Measurements from ENCODE around the gene FOXK1. TPM values are rescaled to one million over a fixed set of nuclear protein-coding genes. Genes with fewer than 3 reads are reported as not detected.
A peak's percentile ranks its signal among the peaks of the same experiment; 100 is the strongest.

FOXK1 gene
- total and polyA plus RNA-seq, 2 experiments from 2014 or later: 2.3 to 12.7 TPM

DNA sequence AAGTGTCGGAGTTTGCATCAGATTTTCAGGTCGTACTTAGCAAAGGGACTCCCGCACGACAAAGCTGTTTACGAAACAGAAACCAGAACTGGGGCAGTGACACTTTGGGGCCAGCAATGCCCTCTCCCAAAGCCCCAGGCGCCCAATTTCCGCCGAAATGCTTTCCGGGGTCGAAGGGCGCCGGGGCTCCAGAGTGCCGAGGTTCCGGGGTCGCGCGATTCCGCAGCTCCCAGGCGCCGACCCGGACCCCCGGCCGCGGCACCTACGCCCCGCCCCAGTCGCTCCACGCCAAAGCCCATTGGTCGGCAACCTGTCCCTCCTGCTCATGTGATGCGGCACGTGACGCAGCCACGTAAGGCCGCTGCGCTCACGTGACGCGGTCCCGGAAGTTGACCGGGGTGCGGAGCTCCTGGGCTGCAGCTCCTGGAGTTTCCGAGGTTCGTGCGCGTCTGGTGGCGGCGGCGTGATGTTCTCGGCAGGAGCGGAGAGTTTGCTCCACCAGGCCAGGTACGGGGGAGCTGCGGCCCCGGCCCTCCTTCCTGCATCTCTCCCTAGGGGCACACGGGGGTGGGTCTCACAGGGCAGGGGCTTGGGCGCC lies 93.3 kb downstream of the FOXK1 start, which contains the start of gene AP5Z1 (continued):
- TF ChIP-seq REST (IDR thresholded peaks at IDR 0.05; ENCODE audit: unreplicated experiment): no peak
- TF ChIP-seq JUNB (IDR thresholded peaks at IDR 0.05; ENCODE audit: unreplicated experiment): no peak
- TF ChIP-seq, protein P1, sequence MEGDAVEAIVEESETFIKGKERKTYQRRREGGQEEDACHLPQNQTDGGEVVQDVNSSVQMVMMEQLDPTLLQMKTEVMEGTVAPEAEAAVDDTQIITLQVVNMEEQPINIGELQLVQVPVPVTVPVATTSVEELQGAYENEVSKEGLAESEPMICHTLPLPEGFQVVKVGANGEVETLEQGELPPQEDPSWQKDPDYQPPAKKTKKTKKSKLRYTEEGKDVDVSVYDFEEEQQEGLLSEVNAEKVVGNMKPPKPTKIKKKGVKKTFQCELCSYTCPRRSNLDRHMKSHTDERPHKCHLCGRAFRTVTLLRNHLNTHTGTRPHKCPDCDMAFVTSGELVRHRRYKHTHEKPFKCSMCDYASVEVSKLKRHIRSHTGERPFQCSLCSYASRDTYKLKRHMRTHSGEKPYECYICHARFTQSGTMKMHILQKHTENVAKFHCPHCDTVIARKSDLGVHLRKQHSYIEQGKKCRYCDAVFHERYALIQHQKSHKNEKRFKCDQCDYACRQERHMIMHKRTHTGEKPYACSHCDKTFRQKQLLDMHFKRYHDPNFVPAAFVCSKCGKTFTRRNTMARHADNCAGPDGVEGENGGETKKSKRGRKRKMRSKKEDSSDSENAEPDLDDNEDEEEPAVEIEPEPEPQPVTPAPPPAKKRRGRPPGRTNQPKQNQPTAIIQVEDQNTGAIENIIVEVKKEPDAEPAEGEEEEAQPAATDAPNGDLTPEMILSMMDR (conservative IDR thresholded peaks at IDR 0.05; ENCODE audit: low read depth in 2 of 2): no peak

DNA sequence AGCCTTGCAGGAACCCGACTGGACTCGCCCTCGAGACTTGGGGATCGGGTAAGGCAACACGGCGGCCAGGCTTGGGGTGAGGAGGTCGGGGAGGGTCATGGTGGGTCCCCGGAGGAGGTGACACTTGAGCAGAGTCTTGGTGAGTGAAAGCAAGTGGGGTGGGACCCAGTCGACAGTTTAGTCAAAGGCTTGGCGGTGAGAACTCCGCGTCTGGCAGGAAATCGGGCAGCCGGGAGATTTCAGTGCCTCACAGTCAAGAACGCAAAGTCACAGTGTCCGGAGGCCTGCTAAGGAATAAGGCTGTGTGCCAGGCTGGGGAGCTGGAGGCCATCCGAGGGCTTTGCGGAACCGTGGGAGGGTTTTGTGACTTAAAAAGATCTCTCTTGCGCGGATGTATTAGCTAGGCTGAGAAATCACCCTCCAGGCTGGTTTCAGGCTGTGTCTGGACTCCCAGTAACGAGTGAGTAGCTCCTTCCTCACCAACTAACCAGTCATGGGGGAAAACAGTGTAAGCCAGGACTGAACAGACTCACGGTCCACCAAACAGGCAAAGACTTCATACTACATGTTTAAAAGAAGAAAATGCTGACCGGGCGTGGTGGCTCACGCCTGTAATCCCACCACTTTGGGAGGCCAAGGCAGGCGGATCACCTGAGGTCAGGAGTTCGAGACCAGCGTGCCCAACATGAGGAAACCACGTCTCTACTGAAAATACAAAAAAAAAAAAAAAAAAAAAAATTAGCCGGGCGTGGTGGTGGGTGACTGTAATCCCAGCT lies 93.9 kb downstream of the FOXK1 start:
- Mint-ChIP-seq H3K36me3 (ENCODE audit: low read depth) (peaks cover 4% of the 10 kb centered on the region; the same call in 1 of the 3 replicates), H3K27ac (peak overlapping the region; percentile 97), H3K27me3 (ENCODE audit: insufficient read depth, low read depth, poor library complexity) (peaks cover 11% of the 10 kb centered on the region), H3K4me1 (peaks cover 9% of the 10 kb centered on the region; the same call in 2 of the 3 replicates), H3K9me3 (no peaks in the 10 kb centered on the region; the same call in 2 of the 3 replicates), H3K4me3 (peak overlapping the region; percentile 98)
- no peaks in the 10 kb centered on the region for H3K27me3 ChIP-seq (ENCODE audit: insufficient read depth)
- H4K20me1 ChIP-seq (replicated peaks; ENCODE audit: insufficient read depth): no peaks in the 10 kb centered on the region; the same call in 1 of the 2 replicates
- H3K36me3 ChIP-seq (ENCODE audit: insufficient read depth): no peaks in the 10 kb centered on the region
- peak overlapping the region; percentile 95 for H3K4me3 ChIP-seq
- peak overlapping the region; percentile 52; the same call in 1 of the 2 replicates for H2AFZ ChIP-seq
- H3K27ac ChIP-seq (ENCODE audit: low read depth): peak overlapping the region; percentile 87
- TF ChIP-seq NANOG (IDR thresholded peaks at IDR 0.05; ENCODE audit: borderline replicate concordance): no peak
- TF ChIP-seq ZNF462 (CRISPR knock-in tag; IDR thresholded peaks at IDR 0.05): no peak
- no peak for TF ChIP-seq ZNF331 (CRISPR knock-in tag; IDR thresholded peaks at IDR 0.05; ENCODE audit: low read depth)
- no peaks in the 10 kb centered on the region for H3K9me2 ChIP-seq (ENCODE audit: insufficient read depth)
- H3K79me2 ChIP-seq (replicated peaks; ENCODE audit: insufficient read depth): peaks cover 34% of the 10 kb centered on the region
- no peak for ATAC-seq
- H3F3A ChIP-seq (replicated peaks; ENCODE audit: low read depth): no peaks in the 10 kb centered on the region
- peak overlapping the region; percentile 93 for H3K4me2 ChIP-seq
- peaks cover 5% of the 10 kb centered on the region; the same call in 1 of the 2 replicates for H3K4me1 ChIP-seq (ENCODE audit: insufficient read depth)
- peak; percentile 32 for DNase-seq (ENCODE audit: low spot score)
